Endothelial cell of umbilical vein (primary cell): ENCODE results near the gene HDAC4. TPM values are rescaled to one million over a fixed set of nuclear protein-coding genes. Genes with fewer than 3 reads are reported as not detected.
A peak's percentile ranks its signal among the peaks of the same experiment; 100 is the strongest.

Experiments used
- BruUV-seq: library from RNA; stranded (reverse); fragments of 400-500 nt; replicated peaks from 2 replicates; lab custom pipeline; 2021; lab: Mats Ljungman, UMichigan
- CTCF ChIA-PET: fragments of 300-600, 350-600 bp; sonication (Branson Sonifier 250); formaldehyde crosslinking; loops from one replicate; lab custom pipeline; 2021; ENCODE audit warnings: antibody characterized with exemption, inconsistent platforms; lab: Charles Lee
- POLR2A ChIA-PET: fragments of 300-600, 350-600 bp; sonication (Branson Sonifier 250); formaldehyde crosslinking; loops from one replicate; lab custom pipeline; 2021; ENCODE audit warnings: antibody characterized with exemption, inconsistent platforms; lab: Charles Lee
- DNase-seq: peaks from one replicate; pipeline ENCODE4 v3.0.0-alpha.2; 2011; ENCODE audit warnings: low read depth, low spot score
- FAIRE-seq: peaks from 2 replicates; lab custom pipeline; 2011; peaks lifted over from hg19 to GRCh38; lab: Jason Lieb, UNC
- H2AFZ ChIP-seq: 2 replicates; pipeline ENCODE4 v1.6.0; 2012; ENCODE audit warnings: low read depth, low read length, control low read depth, inconsistent platforms
- H3K27ac ChIP-seq: 2 replicates; pipeline ENCODE4 v1.5.1; 2011; ENCODE audit warnings: low read depth, mild to moderate bottlenecking, control low read depth, low read length, moderate library complexity; ENCODE audit not compliant: insufficient read depth
- H3K27me3 ChIP-seq, 2 experiments: 2 replicates each; pipeline versions ENCODE4 v1.6.0 to v1.6.1; 2011; ENCODE audit warnings: low read length in 2 of 2, mixed read lengths in 1 of 2; ENCODE audit not compliant: control insufficient read depth in 2 of 2, insufficient read depth in 2 of 2
- H3K36me3 ChIP-seq, 2 experiments: 2 replicates in 1 of 2; 3 replicates in 1 of 2; pipeline ENCODE4 v1.5.1; 2011; ENCODE audit warnings: low read length in 2 of 2, mild to moderate bottlenecking in 1 of 2, moderate library complexity in 1 of 2; ENCODE audit not compliant: control insufficient read depth in 2 of 2, insufficient read depth in 2 of 2; ENCODE audit errors: extremely low read depth in 1 of 2
- H3K4me1 ChIP-seq: 3 replicates; pipeline ENCODE4 v1.5.1; 2011; ENCODE audit warnings: mild to moderate bottlenecking, low read length; ENCODE audit not compliant: control insufficient read depth, insufficient read depth; ENCODE audit errors: extremely low read depth
- H3K4me2 ChIP-seq: 2 replicates; pipeline ENCODE4 v1.6.1; 2011; ENCODE audit warnings: low read length, control low read depth, mixed read lengths; ENCODE audit not compliant: insufficient read depth
- H3K4me3 ChIP-seq, 3 experiments: fragments of 200-600 bp in 1 of 3; sonication (generic), shearing (Covaris generic) in 1 of 3; replicated peaks in 1 of 3; 2 replicates each; pipeline ENCODE4 v1.5.1; 2011 to 2016; ENCODE audit warnings: control low read depth in 3 of 3, low read length in 3 of 3, mild to moderate bottlenecking in 2 of 3, inconsistent platforms in 1 of 3, low read depth in 1 of 3, moderate library complexity in 1 of 3; ENCODE audit not compliant: insufficient read depth in 1 of 3
- H3K79me2 ChIP-seq: 2 replicates; pipeline ENCODE4 v1.6.0; 2012; ENCODE audit warnings: low read length, inconsistent platforms; ENCODE audit not compliant: control insufficient read depth, insufficient read depth
- H3K9ac ChIP-seq: replicated peaks from 2 replicates; pipeline ENCODE3; 2011; ENCODE audit warnings: low read length, control low read depth; ENCODE audit not compliant: insufficient read depth; ENCODE audit errors: extremely low read depth
- H3K9me1 ChIP-seq: replicated peaks from 3 replicates; pipeline ENCODE4 v1.6.0; 2011; ENCODE audit warnings: mild to moderate bottlenecking, low read length; ENCODE audit not compliant: control insufficient read depth, insufficient read depth; ENCODE audit errors: extremely low read depth
- H3K9me3 ChIP-seq: replicated peaks from 2 replicates; pipeline ENCODE4 v1.5.1; 2012; ENCODE audit warnings: low read length, inconsistent platforms; ENCODE audit not compliant: control insufficient read depth, insufficient read depth
- H4K20me1 ChIP-seq: replicated peaks from 2 replicates; pipeline ENCODE3; 2011; ENCODE audit warnings: mild to moderate bottlenecking, low read length; ENCODE audit not compliant: control insufficient read depth, insufficient read depth; ENCODE audit errors: extremely low read depth
- CTCF ChIP-seq, 2 donors: IDR thresholded peaks; 1 replicate in 1 of 2; 2 replicates in 1 of 2; pipeline ENCODE4 v1.5.1; 2011; ENCODE audit warnings: low read length in 2 of 2, mild to moderate bottlenecking in 2 of 2, moderate library complexity in 2 of 2, control low read depth in 1 of 2, inconsistent platforms in 1 of 2, low read depth in 1 of 2; ENCODE audit not compliant: insufficient read depth in 1 of 2; ENCODE audit errors: extremely low read depth in 1 of 2
- EZH2 ChIP-seq: IDR thresholded peaks from 2 replicates; pipeline ENCODE4 v1.6.1; 2012; ENCODE audit warnings: borderline replicate concordance, low read depth, mild to moderate bottlenecking, moderate library complexity, low read length, inconsistent platforms; ENCODE audit not compliant: severe bottlenecking
- FOS ChIP-seq: IDR thresholded peaks from 2 replicates; pipeline ENCODE4 v1.6.1; 2011; ENCODE audit warnings: mild to moderate bottlenecking, low read length, moderate library complexity, borderline replicate concordance; ENCODE audit not compliant: insufficient read depth
- GATA2 ChIP-seq: IDR thresholded peaks from 2 replicates; pipeline ENCODE4 v1.7.0; 2011; ENCODE audit warnings: low read depth, mild to moderate bottlenecking, moderate library complexity, mixed read lengths, low read length; ENCODE audit not compliant: insufficient read length, insufficient read depth
- MAX ChIP-seq: IDR thresholded peaks from 2 replicates; pipeline ENCODE4 v1.6.1; 2011; ENCODE audit not compliant: insufficient read depth, insufficient read length
- POLR2A ChIP-seq: IDR thresholded peaks from 2 replicates; pipeline ENCODE4 v1.6.1; 2012; ENCODE audit warnings: low read depth, mild to moderate bottlenecking, control low read depth, low read length
- POLR2AphosphoS5 ChIP-seq: IDR thresholded peaks from 2 replicates; pipeline ENCODE4 v1.6.1; 2012; ENCODE audit warnings: low read depth, mild to moderate bottlenecking, control low read depth, low read length, moderate library complexity; ENCODE audit not compliant: insufficient read depth
- dilution Hi-C: fragments of 300-500 bp; cut with MboI; formaldehyde crosslinking; loops from one replicate; pipeline ENCODE4 v1.15.0; 2019; ENCODE audit warnings: low sequenced_read_pairs; ENCODE audit not compliant: extremely low pct_ligation_motif_present
- intact Hi-C: fragments of 100-400 bp; cut with micrococcal nuclease; formaldehyde crosslinking; loops from one replicate; pipeline ENCODE4 v1.10.0; 2022
- polyA plus RNA-seq, 4 experiments: library from polyadenylated mRNA; depleted of rRNA in 3 of 4; stranded (reverse) in 3 of 4; unstranded in 1 of 4; fragments of >200 nt; gene quantifications; 2 replicates each; pipeline versions ENCODE4 v1.2.1 to v1.2.3, GENCODE V29; 2011 to 2012; ENCODE audit warnings: missing spikeins in 1 of 4
- total RNA-seq: library from RNA; stranded (reverse); gene quantifications from 2 replicates; pipeline ENCODE4 v1.2.3, GENCODE V29; 2021

The HDAC4 gene
- total and polyA plus RNA-seq, 2 donors (not counting 3 experiments of a cell fraction or from before 2014, with no cell fraction given), result 13.4 to 33.0 TPM

- Histone ChIP-seq H3K4me3 (no peak overlapping the region), H3K9me3 (no peaks in the 10 kb centered on the region), H3K9me1 (no peaks in the 10 kb centered on the region), H3K4me1 (peaks cover 15% of the 10 kb centered on the region), H3K79me2 (no peaks in the 10 kb centered on the region), H4K20me1 (no peaks in the 10 kb centered on the region), H2AFZ (no peak overlapping the region), H3K27ac (no peak overlapping the region), H3K36me3 (peaks cover 0 to 4% of the 10 kb centered on the region in 2 experiments), H3K4me2 (no peak overlapping the region), H3K9ac (no peak overlapping the region), H3K27me3 (no peaks in the 10 kb centered on the region)
- CTCF ChIA-PET, result no interaction called here
- POLR2A ChIA-PET, result interaction anchor here (1.1 kb wide), 1 partner anchor 18 kb away, joined by 3 read pairs; the partner anchor contains the start of gene HDAC4
- FAIRE-seq (no peak), DNase-seq (no peak)
- no TSS peak for BruUV-seq
- dilution Hi-C loops (no loop called here), intact Hi-C loops (loop anchor here (5.0 kb wide), 1 partner anchor 115 kb away; no protein-coding TSS in a partner anchor)
- TF ChIP-seq POLR2AphosphoS5 (no peak), EZH2 (no peak), GATA2 (no peak), FOS (no peak)
These were observed 18.4 kb downstream of the HDAC4 start for GRCh38 chr2:239382384-239382880.

GRCh38 chr2:239381709-239382134 is 19.1 kb downstream of the HDAC4 start:
- no peak for FAIRE-seq

More at GRCh38 chr2:239381709-239382134, 19.1 kb downstream of the HDAC4 start:
- intact Hi-C loops (loop anchor here (1.0 to 5.0 kb wide), 3 partner anchors 20 to 500 kb away; partner anchors contain the start of gene HDAC4), dilution Hi-C loops (no loop called here)
- no peaks in the 10 kb centered on the region for H3K27me3 ChIP-seq
- ChIA-PET CTCF (interaction anchor here (1.9 kb wide), 2 partner anchors 19 to 114 kb away, joined by 6 to 14 read pairs; partner anchors contain the start of gene HDAC4), POLR2A (interaction anchor here (0.7 to 1.1 kb wide), 2 partner anchors 19 kb away, joined by 3 to 4 read pairs; partner anchors contain the start of gene HDAC4)
- peak overlapping the region; percentile 60 for H3K4me2 ChIP-seq
- H3K4me1 ChIP-seq, result peaks cover 15% of the 10 kb centered on the region
- H3K4me3 ChIP-seq, result no peak overlapping the region
- H3K9ac ChIP-seq, result no peak overlapping the region
- BruUV-seq, result no TSS peak
- H3K79me2 ChIP-seq, result no peaks in the 10 kb centered on the region
- no peaks in the 10 kb centered on the region for H3K9me1 ChIP-seq
- H3K9me3 ChIP-seq, result no peaks in the 10 kb centered on the region
- TF ChIP-seq CTCF (IDR thresholded peaks at IDR 0.05; ENCODE audit: extremely low read depth in 1 of 2, insufficient read depth in 1 of 2, low read depth in 1 of 2, low read length in 2 of 2), result no peak
- TF ChIP-seq GATA2, result no peak
- no peak for TF ChIP-seq POLR2A
- no peak for TF ChIP-seq MAX
- no peak for TF ChIP-seq POLR2AphosphoS5
- TF ChIP-seq EZH2, result no peak
- no peak overlapping the region for H2AFZ ChIP-seq
- peak overlapping the region; percentile 19 for H3K27ac ChIP-seq
- DNase-seq, result no peak
- no peaks in the 10 kb centered on the region for H4K20me1 ChIP-seq
- peaks cover 0 to 2% of the 10 kb centered on the region in 2 experiments for H3K36me3 ChIP-seq
